Tibial nerve (tissue), 4 donors: ENCODE measurements around the gene NXPH1. TPM values are rescaled to one million over a fixed set of nuclear protein-coding genes. Genes with fewer than 3 reads are reported as not detected.

Experiments used
- DNase-seq, 2 donors: peaks; one replicate each; pipeline ENCODE4 v3.0.0-alpha.2; 2019; ENCODE audit warnings: low spot score in 2 of 2
- H3K27ac ChIP-seq, 4 donors: fragments of 200-600 bp; sonication (generic) in 3 of 4; one replicate each; pipeline ENCODE4 v1.5.1; 2017 to 2019; ENCODE audit warnings: mild to moderate bottlenecking in 1 of 4
- H3K27me3 ChIP-seq, 2 donors: fragments of 200-600 bp; sonication (generic) in 1 of 2; one replicate each; pipeline versions ENCODE4 v1.5.1 to v1.6.0; 2017 to 2019
- H3K36me3 ChIP-seq, 3 donors: fragments of 200-600 bp; sonication (generic); one replicate each; pipeline ENCODE4 v1.5.1; 2018 to 2019
- H3K4me1 ChIP-seq, 4 donors: fragments of 200-600 bp; sonication (generic) in 3 of 4; one replicate each; pipeline ENCODE4 v1.5.1; 2017 to 2019
- H3K4me3 ChIP-seq, 4 donors: fragments of 200-600 bp; sonication (generic) in 3 of 4; one replicate each; pipeline ENCODE4 v1.5.1; 2017 to 2019; ENCODE audit warnings: mild to moderate bottlenecking in 1 of 4, moderate library complexity in 1 of 4
- H3K9me3 ChIP-seq, 4 donors: fragments of 200-600 bp; sonication (generic) in 3 of 4; one replicate each; pipeline ENCODE4 v1.5.1; 2017 to 2019
- CTCF ChIP-seq, 5 experiments: fragments of 200-600 bp in 3 of 5; fragments of 450-650 bp in 2 of 5; sonication (generic) in 3 of 5; IDR thresholded peaks; one replicate each; pipeline ENCODE4 v1.5.1; 2016 to 2019; ENCODE audit warnings: antibody characterized with exemption in 5 of 5, mild to moderate bottlenecking in 3 of 5, moderate library complexity in 2 of 5
- EP300 ChIP-seq, 2 donors: sonication (generic); formaldehyde crosslinking; IDR thresholded peaks; one replicate each; pipeline ENCODE4 v1.6.1; 2017; ENCODE audit warnings: antibody characterized with exemption in 2 of 2, mild to moderate bottlenecking in 1 of 2
- POLR2A ChIP-seq, 2 donors: fragments of 450-650 bp; IDR thresholded peaks; one replicate each; pipeline ENCODE4 v1.6.1; 2017; ENCODE audit warnings: antibody characterized with exemption in 2 of 2, mild to moderate bottlenecking in 2 of 2, moderate library complexity in 2 of 2
- WGBS, 2 donors: methylation state at CpG; one replicate each; pipeline ENCODE4 v1.1.5; 2018; 5-methylcytosine and 5-hydroxymethylcytosine counted together
- total RNA-seq, 4 donors: library from RNA; depleted of rRNA; stranded (reverse); fragments of >200 nt; gene quantifications; one replicate each; pipeline ENCODE4 v1.1.0, GENCODE V29; 2016

NXPH1 gene
- total RNA-seq, 4 donors from 2014 or later = not detected

GRCh38 chr7:8441106-8441965 lies 7.9 kb downstream of the NXPH1 start:
- no peaks in the 10 kb centered on the region for H3K9me3 ChIP-seq
- no peak overlapping the region for H3K27ac ChIP-seq
- H3K27me3 ChIP-seq = peaks cover 0 to 90% of the 10 kb centered on the region in 2 donors
- TF ChIP-seq EP300 (IDR thresholded peaks at IDR 0.05) (no peak), POLR2A (IDR thresholded peaks at IDR 0.05) (no peak), CTCF (IDR thresholded peaks at IDR 0.05) (no peak)
- H3K36me3 ChIP-seq = no peaks in the 10 kb centered on the region
- no peak overlapping the region for H3K4me3 ChIP-seq
- H3K4me1 ChIP-seq = peaks cover 0 to 40% (median 0%) of the 10 kb centered on the region in 4 donors
- WGBS, 2 donors = 3% methylated on average over 42 of the region's 42 CpGs
- no peak for DNase-seq

GRCh38 chr7:8442051-8442813 lies 8.8 kb downstream of the NXPH1 start:
- H3K27me3 ChIP-seq = peaks cover 0 to 81% of the 10 kb centered on the region in 2 donors
- TF ChIP-seq EP300 (IDR thresholded peaks at IDR 0.05) (no peak), POLR2A (IDR thresholded peaks at IDR 0.05) (no peak), CTCF (IDR thresholded peaks at IDR 0.05) (no peak)
- DNase-seq = no peak
- H3K4me3 ChIP-seq = no peak overlapping the region
- no peaks in the 10 kb centered on the region for H3K36me3 ChIP-seq
- H3K9me3 ChIP-seq = no peaks in the 10 kb centered on the region
- 3 to 4% methylated on average over 46 to 51 of the region's 51 CpGs for WGBS, 2 donors
- peaks cover 0 to 31% (median 0%) of the 10 kb centered on the region in 4 donors for H3K4me1 ChIP-seq
- H3K27ac ChIP-seq = no peak overlapping the region

- WGBS, 2 donors = 2 to 3% methylated on average over 37 to 40 of the region's 40 CpGs
- peaks cover 0 to 28% (median 0%) of the 10 kb centered on the region in 4 donors for H3K4me1 ChIP-seq
These were observed 9.4 kb downstream of the NXPH1 start for GRCh38 chr7:8442814-8443304.

GRCh38 chr7:8443576-8444467 lies 10.4 kb downstream of the NXPH1 start:
- no peak overlapping the region for H3K4me3 ChIP-seq
- WGBS, 2 donors = 5 to 7% methylated on average over 48 of the region's 49 CpGs
- no peaks in the 10 kb centered on the region for H3K36me3 ChIP-seq
- H3K27me3 ChIP-seq = peaks cover 0 to 65% of the 10 kb centered on the region in 2 donors
- TF ChIP-seq POLR2A (IDR thresholded peaks at IDR 0.05) (no peak), EP300 (IDR thresholded peaks at IDR 0.05) (no peak), CTCF (IDR thresholded peaks at IDR 0.05) (no peak)
- no peaks in the 10 kb centered on the region for H3K9me3 ChIP-seq
- H3K27ac ChIP-seq = no peak overlapping the region
- H3K4me1 ChIP-seq = peaks cover 0 to 28% (median 0%) of the 10 kb centered on the region in 4 donors
- no peak for DNase-seq

More at GRCh38 chr7:8442814-8443304, 9.4 kb downstream of the NXPH1 start:
- Histone ChIP-seq H3K36me3 (no peaks in the 10 kb centered on the region), H3K27me3 (peaks cover 0 to 75% of the 10 kb centered on the region in 2 donors), H3K4me3 (peak overlapping the region in 1 of 4 donors; percentile 11), H3K27ac (no peak overlapping the region), H3K9me3 (no peaks in the 10 kb centered on the region)
- no peak for DNase-seq
- TF ChIP-seq EP300 (IDR thresholded peaks at IDR 0.05) (no peak), CTCF (IDR thresholded peaks at IDR 0.05) (no peak), POLR2A (IDR thresholded peaks at IDR 0.05) (no peak)
